H1 (cell line): ENCODE results near the gene SH2D5. TPM values are rescaled to one million over a fixed set of nuclear protein-coding genes. Genes with fewer than 3 reads are reported as not detected.

Experiments
- CHD7 ChIP-seq: fragments of 300-600 bp; sonication (generic); IDR thresholded peaks from 2 replicates; pipeline ENCODE4 v1.7.1; 2012; ENCODE audit warnings: low read length, moderate library complexity, mild to moderate bottlenecking, inconsistent platforms; ENCODE audit not compliant: insufficient replicate concordance
- polyA plus RNA-seq, 7 experiments: library from polyadenylated mRNA; depleted of rRNA in 3 of 7; stranded (reverse) in 5 of 7; unstranded in 2 of 7; fragments of >200 nt in 5 of 7; fragments of 200-250 nt in 2 of 7; gene quantifications; 1 replicate in 5 of 7; 2 replicates in 1 of 7; 4 replicates in 1 of 7; pipeline versions ENCODE4 v1.2.1 to v1.2.3, GENCODE V29; 2011 to 2013; ENCODE audit warnings: missing spikeins in 2 of 7, mixed read lengths in 2 of 7
- total RNA-seq: library from RNA; stranded (reverse); fragmentation: NEBNext Ultra II Directional; extraction: Animal tissue kit (Norgen Biotek cat#: 25700); gene quantifications from 2 replicates; pipeline ENCODE4 v1.2.1, GENCODE V29; 2021

Gene SH2D5
- total and polyA plus RNA-seq, 2 of the 8 experiments (the other 6 are each of a cell fraction or from before 2014, with no cell fraction given): 13.2 to 18.4 TPM

GRCh38 chr1:20704390-20705202, 27.9 kb downstream of the SH2D5 start (continued):
- no peak for TF ChIP-seq CHD7
